PFSK-1 (cell line): ENCODE measurements around the gene PI4KA.

Experiments used
- POLR2AphosphoS5 ChIP-seq: IDR thresholded peaks from 2 replicates; pipeline ENCODE4 v1.6.1; 2012; ENCODE audit warnings: low read depth, mild to moderate bottlenecking, control low read depth, low read length, moderate library complexity
- TAF1 ChIP-seq: IDR thresholded peaks from 2 replicates; pipeline ENCODE4 v1.6.1; 2012; ENCODE audit warnings: low read length, control low read depth, borderline replicate concordance; ENCODE audit not compliant: insufficient read depth

GRCh38 chr22:20721409-20722218 lies 137.0 kb downstream of the PI4KA start:
- TF ChIP-seq TAF1 (no peak), POLR2AphosphoS5 (no peak)
